ENCODE measurements around the gene COX7B2.

The COX7B2 gene

DNA sequence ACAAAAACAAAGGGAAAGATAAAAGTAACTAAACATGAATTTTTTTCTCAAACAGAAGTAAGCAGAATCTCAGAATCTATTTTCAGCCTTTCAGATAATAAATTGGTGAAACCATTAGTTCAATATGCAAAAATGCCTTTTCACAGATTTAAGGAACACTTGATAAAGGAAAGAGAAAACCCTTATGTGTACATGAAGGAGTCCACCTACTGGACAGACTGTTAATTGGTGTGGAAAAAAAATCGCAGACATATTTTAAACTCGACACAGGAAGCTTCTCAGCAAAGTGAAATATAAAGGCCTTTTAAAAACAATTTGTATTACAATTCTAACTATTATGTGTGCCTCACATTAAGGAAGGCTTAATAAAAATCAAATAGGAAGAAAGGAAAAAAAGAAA, 22.3 kb downstream of the COX7B2 start:
- DNase-seq: no peak

DNA sequence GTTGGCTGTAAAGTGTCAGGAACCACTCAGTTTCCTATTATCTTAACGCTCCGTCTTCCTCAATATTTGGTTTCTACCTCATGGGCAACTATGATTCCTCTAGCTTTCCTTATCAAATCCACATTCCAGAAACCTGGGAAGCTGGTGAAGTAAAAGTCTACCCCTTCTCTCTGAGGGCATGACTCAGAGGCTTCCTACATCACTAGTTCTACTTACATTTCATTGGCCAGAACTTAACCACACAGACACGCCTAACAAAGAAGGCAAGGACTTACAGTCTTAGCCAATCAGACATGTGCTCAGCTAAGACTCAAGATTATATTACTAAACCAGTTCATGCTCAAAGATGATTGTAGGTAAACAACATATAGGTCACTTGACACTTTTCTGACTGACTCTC, 30.4 kb downstream of the COX7B2 start:
- DNase-seq: no peak

DNA sequence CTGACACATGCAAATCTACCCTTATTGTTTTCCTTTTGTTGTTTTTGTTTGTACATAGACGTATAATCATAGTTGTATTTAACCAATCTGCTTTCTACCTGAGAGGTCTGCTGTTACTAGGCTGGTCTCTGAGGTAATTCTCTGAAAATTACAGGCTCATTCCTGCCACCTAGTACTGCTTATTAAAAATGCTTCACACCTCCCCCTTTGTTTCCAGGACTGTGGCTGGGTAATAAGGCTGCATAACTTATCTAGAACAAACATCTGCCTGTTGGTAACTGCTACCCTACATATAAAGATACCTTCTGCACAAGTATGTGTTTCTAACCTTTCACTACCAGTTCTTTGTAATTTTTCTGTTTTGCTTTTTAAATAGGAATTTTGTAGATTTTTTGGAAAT, 34.2 kb downstream of the COX7B2 start:
- DNase-seq: no peak

DNA sequence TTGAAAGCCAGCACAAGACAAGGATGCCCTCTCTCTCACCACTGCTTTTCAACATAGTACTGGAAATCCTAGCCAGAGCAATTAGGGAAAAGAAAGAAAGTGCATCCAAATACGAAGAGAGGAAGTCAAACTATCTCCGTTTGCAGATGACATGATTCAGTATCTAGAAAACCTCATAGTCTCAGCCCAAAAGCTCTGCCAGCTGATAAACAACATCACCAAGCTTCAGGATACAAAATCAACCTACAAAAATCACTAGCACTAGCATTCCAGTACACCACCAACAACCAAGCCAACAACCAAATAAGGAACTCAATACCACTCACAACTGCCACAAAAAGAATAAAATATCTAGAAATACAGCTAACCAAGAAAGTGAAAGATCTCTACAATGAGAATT, 38.6 kb downstream of the COX7B2 start:
- no peak for DNase-seq

DNA sequence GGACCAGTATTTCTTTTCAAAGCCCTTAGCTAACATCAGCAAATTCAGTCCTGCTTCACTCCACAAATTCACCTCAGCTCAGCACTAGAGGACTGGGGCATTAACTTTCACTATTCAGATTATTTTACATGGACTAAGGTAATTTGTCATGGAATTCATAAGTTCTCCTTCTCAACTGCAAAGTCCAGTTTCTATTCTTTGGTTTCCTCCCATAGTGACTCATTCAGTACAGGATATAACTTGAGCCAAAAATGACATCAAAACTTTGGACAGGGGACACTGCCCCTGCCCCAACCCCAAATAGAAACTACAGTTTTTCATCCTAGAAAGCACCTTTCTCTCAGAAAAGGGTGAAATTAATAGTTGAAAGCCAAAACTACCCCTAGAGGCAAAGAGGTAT, 52.7 kb downstream of the COX7B2 start:
- DNase-seq: no peak

DNA sequence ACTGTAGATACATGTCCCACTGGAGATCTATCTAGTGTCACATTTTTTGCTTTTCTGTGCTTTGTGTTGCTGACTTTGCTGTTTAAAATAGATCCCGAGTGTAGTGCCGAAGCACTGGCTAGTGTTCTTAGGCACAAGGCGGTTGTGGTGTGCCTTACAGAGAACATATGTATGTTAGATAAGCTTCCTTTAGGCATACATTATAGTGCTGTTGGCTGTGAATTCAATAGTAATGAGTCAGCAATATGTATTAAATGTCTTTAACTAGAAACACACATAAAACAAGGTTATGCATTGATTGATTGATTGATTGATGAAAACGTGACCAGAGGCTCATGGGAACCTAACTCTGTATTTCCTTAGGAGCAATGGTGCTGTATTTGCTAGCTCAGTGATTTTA, 56.2 kb downstream of the COX7B2 start:
- DNase-seq: no peak

DNA sequence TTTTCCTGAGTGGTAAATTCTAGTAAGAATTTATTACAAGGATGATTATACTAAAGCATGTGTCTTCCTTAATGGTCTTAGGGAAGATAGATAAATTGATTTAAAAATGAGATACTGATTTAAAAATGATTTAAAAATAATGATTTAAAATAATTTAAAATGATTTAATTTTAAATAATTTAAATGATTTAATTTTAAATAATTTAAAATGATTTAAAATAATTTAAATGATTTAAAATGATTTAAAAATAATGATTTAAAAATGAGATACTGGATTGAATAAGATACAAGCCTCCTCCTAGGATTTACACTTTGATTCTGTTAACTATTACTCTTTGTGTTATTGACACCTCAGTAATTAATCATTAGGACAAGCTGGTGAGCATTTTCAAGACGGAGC, 59.0 kb downstream of the COX7B2 start:
- DNase-seq: no peak

DNA sequence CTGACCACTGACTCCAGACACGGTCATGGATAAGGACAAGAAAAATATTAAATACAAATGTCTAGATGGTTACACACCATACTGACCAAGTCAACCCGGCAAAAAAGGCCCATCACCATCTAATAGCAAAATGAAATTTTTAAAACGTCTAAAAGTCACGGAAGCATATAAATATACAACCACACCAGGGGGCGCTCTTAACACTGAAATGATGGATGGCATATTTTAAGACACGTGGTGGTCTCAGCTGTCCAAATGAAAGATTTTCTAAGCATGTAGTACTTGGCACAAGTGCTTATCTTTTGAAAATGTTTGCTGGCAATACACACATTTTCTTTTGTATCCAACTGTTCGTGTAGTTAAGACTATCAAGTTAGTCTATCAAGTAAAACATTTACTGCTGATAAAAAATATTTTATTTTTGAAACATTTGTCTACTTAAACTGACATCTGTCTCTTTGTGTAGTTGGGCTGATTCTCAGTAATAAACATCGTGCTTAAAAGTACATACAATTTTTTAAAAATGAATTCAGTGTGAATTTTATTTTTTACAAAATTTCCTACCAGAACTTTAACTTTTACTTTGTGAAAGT, 64.6 kb downstream of the COX7B2 start:
- peak; percentile 54 for DNase-seq

DNA sequence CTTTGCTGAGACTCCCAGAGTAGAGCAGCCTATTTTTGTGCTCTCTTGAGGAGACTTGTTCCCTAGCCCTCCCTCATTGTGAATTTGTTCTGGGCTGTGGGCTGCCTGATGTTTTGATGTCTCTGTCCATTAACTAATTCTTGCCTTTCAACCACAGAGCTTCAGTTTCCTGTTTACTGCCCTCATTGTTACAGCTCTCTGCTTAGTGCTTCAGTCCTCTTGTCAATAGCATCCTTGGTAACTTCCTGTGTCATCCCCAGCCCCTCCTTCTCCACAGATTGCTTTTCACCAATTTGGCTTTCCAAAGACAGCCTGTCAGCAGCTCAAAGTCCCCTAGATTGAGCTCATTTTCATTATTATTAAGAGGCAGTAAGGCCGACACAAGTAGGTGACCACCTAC, 69.9 kb downstream of the COX7B2 start:
- DNase-seq: no peak

DNA sequence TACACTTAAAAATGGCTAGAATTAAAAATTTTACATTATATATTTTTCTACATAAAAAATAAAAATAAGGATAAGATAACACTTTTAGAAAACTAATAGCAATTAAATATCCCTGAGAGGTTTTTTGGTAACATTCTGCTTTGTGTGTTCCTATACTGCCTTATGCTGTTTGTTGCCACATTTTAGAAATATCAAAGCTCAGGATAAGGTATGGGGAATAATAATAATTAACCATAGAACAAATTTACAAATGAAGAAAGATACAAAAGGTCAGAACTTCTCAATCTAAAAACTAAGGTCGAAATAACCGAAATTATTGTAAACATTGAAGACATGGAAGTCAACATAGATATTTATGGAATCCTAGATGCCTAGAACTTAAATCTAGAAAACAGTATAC, 71.4 kb downstream of the COX7B2 start:
- DNase-seq: no peak

DNA sequence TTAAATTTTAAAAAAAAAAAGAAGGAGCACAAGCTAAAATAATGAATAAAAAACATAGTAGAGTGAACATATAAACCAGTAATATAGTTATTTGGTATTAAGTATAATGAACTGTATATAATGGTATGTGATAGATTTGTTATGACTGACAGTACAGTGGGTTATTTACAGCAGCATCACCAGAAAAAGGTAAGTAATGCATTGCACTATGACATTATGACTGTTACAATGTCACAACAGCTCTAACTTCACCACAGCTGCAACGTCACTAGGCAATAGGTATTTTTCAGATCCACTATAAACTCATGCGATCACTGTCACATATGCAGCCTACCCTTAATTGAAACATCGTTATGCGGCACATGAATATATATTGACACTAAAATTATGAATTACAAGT, 72.5 kb downstream of the COX7B2 start:
- DNase-seq: no peak

DNA sequence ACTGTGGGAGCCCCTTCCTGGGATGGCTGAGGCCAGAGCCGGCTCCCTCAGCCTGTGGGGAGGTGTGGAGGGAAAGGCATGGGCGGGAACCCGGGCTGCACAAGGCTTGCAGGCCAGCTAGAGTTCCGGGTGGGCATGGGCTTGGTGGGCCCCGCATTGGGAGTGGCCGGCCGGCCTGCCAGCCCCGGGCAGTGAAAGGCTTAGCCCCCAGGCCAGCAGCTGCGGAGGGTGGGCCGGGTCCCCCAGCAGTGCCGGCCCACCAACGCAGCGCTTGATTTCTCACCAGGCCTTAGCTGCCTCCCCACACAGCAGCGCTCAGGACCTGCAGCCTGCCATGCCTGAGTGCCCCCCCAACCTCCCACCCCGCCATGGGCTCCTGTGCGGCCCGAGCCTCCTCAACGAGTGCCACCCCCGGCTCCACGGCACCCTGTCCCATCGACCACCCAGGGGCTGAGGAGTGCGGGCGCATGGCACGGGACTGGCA, 78.0 kb downstream of the COX7B2 start:
- no peak for DNase-seq

DNA sequence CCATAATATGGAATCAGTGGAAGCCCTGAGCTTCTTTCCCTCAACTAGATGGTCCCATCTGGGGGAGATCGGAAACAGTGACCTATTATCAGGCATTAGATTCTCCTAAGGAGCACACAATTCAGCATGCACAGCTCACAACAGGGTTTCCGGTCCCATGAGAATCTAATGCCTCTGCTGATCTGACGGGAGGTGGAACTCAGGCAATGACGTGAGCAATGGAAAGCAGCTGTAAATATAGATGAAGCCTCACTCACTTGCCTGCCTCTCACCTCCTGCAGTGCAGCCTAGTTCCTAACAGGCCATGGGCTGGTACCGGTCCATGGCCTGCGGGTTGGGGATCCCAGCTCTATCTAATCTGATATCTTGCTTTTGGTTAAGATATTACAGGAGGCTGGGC, 88.9 kb downstream of the COX7B2 start:
- no peak for DNase-seq

DNA sequence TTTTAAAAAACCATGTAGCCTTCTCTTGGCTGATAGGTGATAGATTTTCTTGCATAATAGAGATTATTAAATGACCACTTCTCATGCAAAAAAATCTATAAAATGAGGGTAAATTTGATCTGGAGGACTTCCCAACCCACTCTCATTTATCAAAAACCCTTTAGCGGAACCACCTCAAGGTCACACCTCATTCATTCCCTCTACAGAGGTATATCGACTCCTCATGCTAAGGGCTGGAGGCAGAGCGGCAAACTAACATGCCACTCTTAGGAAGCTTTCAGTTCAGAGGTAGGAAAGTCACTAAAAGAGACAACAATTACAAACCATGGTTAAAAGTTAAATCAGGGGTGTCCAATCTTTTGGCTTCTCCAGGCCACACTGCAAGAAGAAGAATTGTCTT, 90.0 kb downstream of the COX7B2 start:
- DNase-seq: no peak

DNA sequence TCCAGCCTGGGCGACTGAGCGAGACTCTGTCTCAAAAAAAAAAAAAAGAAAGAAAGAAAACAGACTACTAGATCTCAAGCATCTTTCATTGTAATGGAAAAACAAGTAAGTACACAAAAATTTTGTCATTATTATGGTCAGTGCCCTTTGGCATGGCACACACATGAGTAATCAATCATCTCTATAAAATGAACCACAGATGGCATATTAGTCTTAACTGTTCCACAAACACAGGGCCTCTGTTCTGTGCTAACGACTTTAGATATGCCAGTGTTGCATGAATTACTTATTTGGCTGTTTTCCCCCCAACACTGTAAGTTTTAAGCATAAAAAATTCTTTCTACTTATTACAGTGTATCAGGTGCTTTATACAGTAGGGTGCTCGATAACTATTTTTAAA, 90.4 kb downstream of the COX7B2 start:
- DNase-seq: no peak

DNA sequence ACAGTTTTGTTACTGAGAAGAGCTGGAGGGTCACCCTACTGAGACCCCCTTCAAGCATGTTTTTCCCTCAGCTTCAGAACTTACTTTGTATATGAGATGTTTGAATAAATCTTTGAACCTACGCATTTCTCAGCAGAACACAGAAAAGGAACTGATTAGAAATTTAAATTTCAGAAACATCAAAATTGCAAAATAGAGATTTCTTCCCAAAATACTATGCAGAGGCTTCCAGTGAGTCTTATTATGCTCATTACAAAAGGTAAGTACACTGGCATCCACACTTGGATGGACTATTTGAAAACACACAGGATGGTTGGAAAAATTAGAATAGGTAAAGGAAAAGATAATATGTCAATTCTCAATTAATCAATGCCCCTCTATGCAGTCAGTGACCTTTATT, 91.2 kb downstream of the COX7B2 start:
- DNase-seq: no peak

DNA sequence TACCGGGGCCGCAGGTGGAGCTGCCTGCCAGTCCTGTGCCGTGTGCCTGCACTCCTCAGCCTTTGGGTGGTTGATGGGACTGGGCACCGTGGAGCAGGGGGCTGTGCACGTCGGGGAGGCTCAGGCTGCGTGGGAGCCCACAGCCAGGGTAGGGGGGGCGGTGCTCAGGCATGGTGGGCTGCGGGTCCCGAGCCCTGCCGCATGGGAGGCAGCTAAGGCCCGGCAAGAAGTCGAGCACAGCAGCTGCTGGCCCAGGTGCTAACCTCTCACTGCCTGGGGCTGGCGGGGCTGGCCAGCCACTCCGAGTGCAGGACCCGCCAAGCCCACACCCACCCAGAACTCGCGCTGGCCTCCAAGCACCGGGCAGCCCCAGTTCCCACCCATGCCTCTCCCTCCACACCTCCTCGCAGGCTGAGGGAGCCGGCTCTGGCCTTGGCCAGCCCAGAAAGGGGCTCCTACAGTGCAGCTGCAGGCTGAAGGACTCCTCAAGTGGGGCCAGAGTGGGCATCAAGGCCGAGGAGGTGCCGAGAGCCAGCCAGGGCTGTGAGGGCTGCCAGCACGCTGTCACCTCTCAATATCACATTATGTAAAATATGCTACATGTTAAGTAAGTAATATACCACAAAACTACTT, 104.1 kb downstream of the COX7B2 start:
- no peak for DNase-seq

DNA sequence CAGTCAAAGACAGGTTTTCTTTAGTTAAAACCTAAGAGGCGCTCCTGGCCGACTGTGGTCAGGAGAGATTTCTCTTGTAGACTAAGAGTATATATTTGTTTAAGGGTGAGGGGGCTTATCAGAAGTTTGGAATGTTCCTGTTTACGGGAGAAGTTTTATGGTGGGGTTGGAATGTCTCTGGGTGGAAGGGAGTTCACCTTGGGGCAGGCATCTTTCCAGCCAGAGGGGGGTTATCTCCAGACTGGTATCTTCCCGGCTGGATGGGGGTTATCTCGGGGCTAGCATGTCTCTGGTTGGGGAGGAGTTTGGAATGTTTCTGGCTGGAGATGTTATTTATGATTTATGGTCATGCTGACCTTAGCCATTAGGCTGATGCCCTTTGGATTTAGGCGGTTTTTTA, 116.0 kb downstream of the COX7B2 start:
- DNase-seq: no peak

DNA sequence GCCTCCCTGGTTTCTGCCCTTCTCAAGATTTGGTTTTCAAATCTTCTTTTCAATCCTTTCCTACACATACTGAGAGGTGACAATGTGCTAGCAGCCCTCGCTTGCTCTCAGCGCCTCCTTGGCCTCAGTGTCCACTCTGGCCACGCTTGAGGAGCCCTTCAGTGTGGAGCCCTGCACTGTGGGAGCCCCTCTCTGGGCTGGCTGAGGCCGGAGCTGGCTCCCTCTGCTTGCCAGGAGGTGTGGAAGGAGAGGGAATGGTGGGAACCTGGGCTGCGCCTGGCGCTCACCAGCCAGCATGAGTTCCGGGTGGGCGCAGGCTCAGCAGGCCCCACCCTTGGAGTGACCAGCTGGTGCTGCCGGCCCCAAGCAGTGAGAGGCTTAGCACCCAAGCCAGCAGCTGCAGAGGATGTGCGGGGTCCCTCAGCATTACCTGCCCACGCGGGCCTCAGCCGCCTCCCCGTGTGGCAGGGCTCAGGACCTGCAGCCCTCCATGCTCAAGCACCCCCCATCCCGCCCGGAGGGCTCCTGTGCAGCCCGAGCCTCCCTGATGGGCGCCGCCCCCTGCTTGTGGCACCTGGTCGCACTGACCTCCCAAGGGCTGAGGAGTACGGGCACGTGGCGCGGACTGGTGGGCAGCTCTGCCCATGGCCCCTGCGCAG, 127.5 kb downstream of the COX7B2 start:
- DNase-seq: no peak

DNA sequence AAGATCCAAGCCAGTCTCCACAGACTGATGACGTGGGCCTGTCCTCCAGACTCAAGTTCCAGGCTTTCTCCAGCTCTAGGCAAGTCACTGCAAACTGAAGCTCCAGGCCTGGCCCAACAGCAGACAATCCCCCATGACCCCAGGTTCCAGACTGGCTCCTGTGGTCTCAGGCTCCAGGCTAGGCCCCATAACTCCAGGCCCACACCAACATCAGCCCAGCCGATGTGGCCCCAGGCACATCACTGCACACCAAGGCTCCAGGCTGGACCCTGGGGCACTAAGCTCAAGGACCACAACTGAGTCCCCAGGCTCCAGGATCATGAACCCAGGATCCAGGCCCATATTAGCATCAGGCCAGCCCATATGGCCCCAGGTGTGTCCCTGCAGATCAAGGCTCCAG, 143.6 kb downstream of the COX7B2 start:
- no peak for DNase-seq

DNA sequence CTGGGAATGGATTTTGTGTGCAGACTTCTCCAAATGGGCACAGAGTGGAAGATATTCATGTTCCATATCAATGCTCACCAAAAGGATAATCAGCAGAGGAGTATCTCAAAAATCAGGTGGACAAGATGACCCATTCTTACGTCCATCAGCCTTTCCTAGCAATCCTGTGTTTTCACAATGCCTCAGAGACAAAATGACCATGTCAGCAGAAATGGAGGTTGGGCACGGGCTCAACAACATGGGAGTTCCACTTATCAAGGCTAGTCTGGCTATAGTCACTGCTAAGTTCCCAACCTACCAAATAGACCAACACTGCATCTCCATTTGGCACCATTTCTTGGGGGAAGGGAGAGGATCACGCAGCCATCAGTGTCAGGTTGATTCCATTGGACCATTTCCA, 179.0 kb downstream of the COX7B2 start:
- no peak for DNase-seq

DNA sequence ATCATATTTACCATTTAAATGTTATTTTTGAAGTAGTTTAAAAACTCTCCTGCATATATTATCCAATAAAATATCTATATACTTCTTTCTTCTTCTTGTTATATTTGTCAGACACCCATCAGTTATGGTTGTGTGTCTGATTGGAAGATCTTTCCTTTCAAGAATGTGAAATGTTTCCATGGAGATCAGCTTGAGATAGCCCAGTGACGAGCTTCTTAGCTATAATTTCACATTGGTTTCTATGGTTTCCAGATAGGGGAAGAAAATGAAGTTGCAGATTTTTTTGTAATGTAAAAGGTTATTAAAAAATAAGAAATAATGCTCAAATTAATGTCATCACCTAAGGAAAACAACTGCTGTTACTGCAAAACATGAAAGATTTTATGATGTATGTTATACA, 189.0 kb downstream of the COX7B2 start:
- no peak for DNase-seq

DNA sequence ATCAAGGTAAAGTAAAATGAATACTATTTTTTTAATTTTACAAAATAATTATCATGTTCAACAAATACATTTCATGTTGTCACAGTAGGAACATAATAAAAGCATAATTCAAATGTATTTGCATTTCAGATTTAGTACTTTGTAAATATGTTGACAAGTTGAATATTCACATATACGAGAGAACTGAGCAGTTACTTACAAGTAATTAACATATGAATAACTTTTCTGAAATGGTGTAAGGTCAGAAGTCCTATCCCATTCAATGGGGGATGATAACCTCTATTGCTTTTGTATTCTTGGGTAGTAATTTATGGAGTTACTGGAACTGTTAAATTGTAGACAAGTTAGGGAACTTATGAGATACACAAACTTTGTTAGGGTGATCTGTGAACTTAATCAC, 191.1 kb downstream of the COX7B2 start:
- DNase-seq: no peak

DNA sequence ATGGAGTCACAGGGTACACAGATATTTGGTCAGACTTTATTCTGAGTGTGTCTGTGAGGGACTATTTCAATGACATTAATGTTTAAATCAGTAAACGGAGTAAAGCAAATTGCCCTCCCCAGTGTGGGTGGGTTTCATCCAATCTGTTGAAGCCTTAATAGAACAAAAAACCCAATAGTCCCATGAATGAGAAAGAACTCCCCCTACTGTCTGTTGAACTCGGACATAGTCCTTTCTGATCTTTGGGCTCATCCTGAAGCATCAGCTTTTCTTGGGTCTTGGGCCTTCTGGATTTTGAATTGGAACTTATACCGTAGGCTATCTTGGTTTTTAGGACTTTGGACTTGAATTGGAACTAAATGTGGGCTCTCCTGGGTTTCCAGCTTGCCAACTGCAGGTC, 193.6 kb downstream of the COX7B2 start:
- DNase-seq: no peak

DNA sequence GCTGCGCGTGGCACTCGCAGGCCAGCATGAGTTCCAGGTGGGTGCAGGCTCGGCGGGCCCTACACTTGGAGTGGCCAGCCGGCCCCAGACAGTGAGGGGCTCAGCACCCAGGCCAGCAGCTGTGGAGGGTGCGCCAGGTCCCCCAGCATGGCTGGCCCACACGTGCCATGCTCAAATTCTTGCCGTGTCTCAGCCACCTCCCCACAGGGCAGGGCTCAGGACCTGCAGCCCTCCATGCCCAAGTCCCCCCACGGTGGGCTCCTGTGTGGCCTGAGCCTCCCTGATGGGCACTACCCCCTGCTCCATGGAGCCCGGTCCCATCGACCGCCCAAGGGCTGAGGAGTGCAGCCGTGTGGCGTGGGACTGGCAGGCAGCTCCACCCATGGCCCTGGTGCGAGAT, 210.2 kb downstream of the COX7B2 start:
- no peak for DNase-seq
